Right lobe of liver (tissue), 4 donors: ENCODE results near the gene LRP1.

Source experiments
- POLR2A ChIP-seq: fragments of 450-650 bp; IDR thresholded peaks from one replicate; pipeline ENCODE4 v1.6.1; 2017; ENCODE audit warnings: antibody characterized with exemption, mild to moderate bottlenecking
- TF ChIP-seq, protein P1 (sequence below), 4 donors: fragments of 200-600 bp in 3 of 4; fragments of 450-650 bp in 1 of 4; IDR thresholded peaks; one replicate each; pipeline versions ENCODE4 v1.5.1 to v1.8.0; 2016 to 2022; ENCODE audit warnings: antibody characterized with exemption in 4 of 4, mild to moderate bottlenecking in 2 of 4
- donor health status: DM: no; HTN: no; CAD: no.
- donor health status: DM: no; HTN: no; CAD: no.
- donor health status: DM: no; HTN: yes; CAD: no.

DNA sequence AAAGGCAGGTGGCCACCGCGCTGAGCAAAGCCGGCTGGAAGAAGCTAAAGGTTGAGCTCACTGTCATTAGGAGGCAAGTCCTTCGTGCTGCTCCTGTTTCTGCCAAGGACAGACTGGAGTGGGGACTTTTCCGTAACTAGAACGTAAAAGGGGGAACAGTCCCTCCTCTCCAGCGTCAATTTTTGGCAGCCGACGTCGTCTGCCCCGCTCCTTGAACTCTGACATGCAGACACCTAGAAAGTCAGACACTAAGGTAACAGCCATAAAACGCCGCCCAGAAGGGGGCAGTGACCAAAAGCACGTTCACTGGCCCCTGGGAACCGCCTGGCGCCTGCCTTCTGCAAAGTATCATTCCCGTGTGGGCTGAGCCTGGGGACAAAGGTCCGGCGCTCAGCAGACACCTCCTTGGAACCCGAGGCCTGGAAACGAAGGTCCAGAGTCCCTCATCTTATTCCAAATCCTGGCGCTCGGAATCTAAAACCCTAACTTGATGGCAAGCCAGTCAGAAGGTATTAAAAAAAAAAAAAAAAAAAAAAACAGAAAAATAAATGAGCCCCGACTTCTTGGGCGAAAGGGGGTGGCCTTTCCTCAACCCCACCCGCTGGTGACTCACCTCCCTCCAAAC, 1.1 kb upstream of the LRP1 start:
- TF ChIP-seq, protein P1, sequence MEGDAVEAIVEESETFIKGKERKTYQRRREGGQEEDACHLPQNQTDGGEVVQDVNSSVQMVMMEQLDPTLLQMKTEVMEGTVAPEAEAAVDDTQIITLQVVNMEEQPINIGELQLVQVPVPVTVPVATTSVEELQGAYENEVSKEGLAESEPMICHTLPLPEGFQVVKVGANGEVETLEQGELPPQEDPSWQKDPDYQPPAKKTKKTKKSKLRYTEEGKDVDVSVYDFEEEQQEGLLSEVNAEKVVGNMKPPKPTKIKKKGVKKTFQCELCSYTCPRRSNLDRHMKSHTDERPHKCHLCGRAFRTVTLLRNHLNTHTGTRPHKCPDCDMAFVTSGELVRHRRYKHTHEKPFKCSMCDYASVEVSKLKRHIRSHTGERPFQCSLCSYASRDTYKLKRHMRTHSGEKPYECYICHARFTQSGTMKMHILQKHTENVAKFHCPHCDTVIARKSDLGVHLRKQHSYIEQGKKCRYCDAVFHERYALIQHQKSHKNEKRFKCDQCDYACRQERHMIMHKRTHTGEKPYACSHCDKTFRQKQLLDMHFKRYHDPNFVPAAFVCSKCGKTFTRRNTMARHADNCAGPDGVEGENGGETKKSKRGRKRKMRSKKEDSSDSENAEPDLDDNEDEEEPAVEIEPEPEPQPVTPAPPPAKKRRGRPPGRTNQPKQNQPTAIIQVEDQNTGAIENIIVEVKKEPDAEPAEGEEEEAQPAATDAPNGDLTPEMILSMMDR (IDR thresholded peaks at IDR 0.05): peak; percentile 28 to 46 (median 38)
- no peak for TF ChIP-seq POLR2A
